Mucosa of stomach (tissue), 1 donor: ENCODE results near the gene ACTR1B.
"Not testable (repeated sequence)": the region's sequence is repeated elsewhere in the genome, so short reads cannot be mapped to it uniquely, and the experiment has no call there.

Experiments used
- H3K27me3 ChIP-seq: one replicate; pipeline ENCODE4 v1.7.0; 2013; ENCODE audit warnings: mild to moderate bottlenecking, low read length; ENCODE audit not compliant: control insufficient read depth, insufficient read depth
- H3K36me3 ChIP-seq: one replicate; pipeline ENCODE4 v1.7.0; 2013; ENCODE audit warnings: low read length; ENCODE audit not compliant: control insufficient read depth, insufficient read depth
- H3K4me1 ChIP-seq: one replicate; pipeline ENCODE4 v1.7.0; 2013; ENCODE audit warnings: mild to moderate bottlenecking, low read length; ENCODE audit not compliant: control insufficient read depth, insufficient read depth
- H3K4me3 ChIP-seq: one replicate; pipeline ENCODE4 v1.7.0; 2013; ENCODE audit warnings: low read length
- H3K9ac ChIP-seq: one replicate; pipeline ENCODE4 v1.7.0; 2013; ENCODE audit warnings: mild to moderate bottlenecking, low read length, moderate library complexity
- H3K9me3 ChIP-seq: one replicate; pipeline ENCODE4 v1.7.0; 2013; ENCODE audit warnings: mild to moderate bottlenecking, low read length, moderate library complexity; ENCODE audit not compliant: control insufficient read depth
- donor health status: Pancreatic carcinoma.

Gene ACTR1B

GRCh38 chr2:97663962-97664635 is at the start of gene ACTR1B:
ACTR1B (minus strand) TSS chr2:97664044; CDS start chr2:97663890, 154 bp downstream.
- Histone ChIP-seq H3K9ac (peak within 1 kb of the TSS; percentile 88), H3K4me3 (peak within 1 kb of the TSS; percentile 32), H3K27me3 (no peaks in the 10 kb centered on the region), H3K9me3 (no peaks in the 10 kb centered on the region), H3K4me1 (peaks cover 15% of the 10 kb centered on the region), H3K36me3 (no peaks in the 10 kb centered on the region)

- no peak overlapping the region for H3K9ac ChIP-seq
- no peak overlapping the region for H3K4me3 ChIP-seq
- H3K4me1 ChIP-seq: peaks cover 3% of the 10 kb centered on the region
- no peaks in the 10 kb centered on the region for H3K36me3 ChIP-seq
- no peaks in the 10 kb centered on the region for H3K9me3 ChIP-seq
- H3K27me3 ChIP-seq: peaks cover 4% of the 10 kb centered on the region
Measured at GRCh38 chr2:97712693-97713295, 49.0 kb upstream of the ACTR1B start.

DNA sequence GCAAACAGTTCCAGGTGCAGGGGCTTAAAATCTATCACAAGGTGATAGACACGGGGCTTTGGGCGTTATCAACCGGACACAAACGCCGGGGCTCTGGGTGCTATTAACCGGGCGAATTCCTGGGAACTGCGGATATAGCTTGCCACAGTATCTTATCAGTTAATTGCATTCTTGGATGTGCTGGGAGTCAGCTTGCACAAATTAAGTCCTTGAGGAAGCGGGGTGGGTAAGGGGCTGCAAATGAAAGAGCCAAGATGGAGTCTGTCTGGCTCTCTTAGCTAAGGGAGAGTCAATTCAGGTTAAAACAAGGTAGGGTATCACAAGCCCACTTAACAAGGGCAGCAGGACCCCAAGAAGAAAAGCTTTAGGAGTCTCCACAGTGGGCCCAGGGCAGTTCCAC is 48.3 kb upstream of the ACTR1B start:
- not testable (repeated sequence) for H3K4me1 ChIP-seq

DNA sequence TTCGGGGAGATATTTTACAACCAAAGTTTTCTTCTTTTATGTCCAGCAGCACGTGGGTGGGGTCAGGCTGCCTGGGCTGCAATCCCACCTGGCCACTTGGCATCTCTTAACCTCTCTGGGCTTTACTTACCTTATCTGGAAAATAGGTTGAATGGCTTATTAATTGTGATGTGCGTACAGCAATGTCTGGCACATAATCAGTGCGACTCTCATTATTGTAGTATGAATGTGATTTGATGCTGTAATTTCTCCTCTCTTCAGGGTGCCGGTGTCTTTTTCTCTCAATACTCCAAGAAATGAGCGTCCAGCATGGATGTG is 47.5 kb upstream of the ACTR1B start:
- H3K27me3 ChIP-seq: peaks cover 4% of the 10 kb centered on the region
- H3K4me3 ChIP-seq: no peak overlapping the region
- H3K4me1 ChIP-seq: peaks cover 10% of the 10 kb centered on the region
- H3K36me3 ChIP-seq: no peaks in the 10 kb centered on the region
- H3K9me3 ChIP-seq: no peaks in the 10 kb centered on the region
- H3K9ac ChIP-seq: no peak overlapping the region

More for the DNA sequence above, 48.3 kb upstream of the ACTR1B start:
- H3K36me3 ChIP-seq, H3K9ac ChIP-seq, H3K4me3 ChIP-seq, H3K27me3 ChIP-seq, H3K9me3 ChIP-seq: not testable (repeated sequence)

DNA sequence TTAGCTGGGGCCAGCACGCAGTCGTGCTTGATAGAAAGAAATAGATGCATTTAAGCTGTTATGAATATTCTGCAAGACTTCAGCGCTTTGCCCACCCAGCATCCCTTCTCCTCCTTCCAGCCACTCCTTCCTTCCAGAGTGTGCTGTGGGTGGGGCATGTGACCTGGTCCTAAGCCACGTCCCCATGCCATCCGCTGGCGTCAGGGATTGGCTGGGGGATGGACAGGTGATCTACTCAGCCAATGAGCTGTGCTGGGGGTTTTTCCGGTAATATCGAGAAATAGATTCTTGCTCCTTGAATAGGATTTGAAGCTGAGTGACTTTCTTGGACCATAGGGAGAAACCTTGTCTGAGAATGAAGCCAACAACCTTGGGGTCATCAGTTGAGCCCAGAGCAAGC is 44.8 kb upstream of the ACTR1B start:
- Histone ChIP-seq H3K4me3 (no peak overlapping the region), H3K36me3 (no peaks in the 10 kb centered on the region), H3K4me1 (peaks cover 10% of the 10 kb centered on the region), H3K27me3 (peaks cover 4% of the 10 kb centered on the region), H3K9ac (no peak overlapping the region), H3K9me3 (no peaks in the 10 kb centered on the region)

DNA sequence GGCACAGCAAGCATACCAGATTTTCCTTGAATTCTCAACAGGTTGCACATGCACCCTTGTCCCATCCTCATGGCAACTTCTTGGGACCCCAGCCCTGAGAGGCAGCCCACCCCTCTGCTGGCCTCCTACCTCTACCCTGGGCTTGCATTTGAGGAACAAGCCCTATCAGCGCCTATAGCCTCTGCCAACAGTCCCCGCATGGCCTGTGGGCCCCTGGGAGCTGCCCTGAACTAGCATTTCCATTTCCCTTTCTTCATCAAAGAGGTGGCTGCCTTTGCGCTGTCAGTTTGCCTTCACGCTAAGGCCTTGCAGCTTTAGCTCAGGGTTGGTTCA is 44.2 kb upstream of the ACTR1B start:
- H3K4me3 ChIP-seq: no peak overlapping the region
- peaks cover 10% of the 10 kb centered on the region for H3K4me1 ChIP-seq
- peaks cover 4% of the 10 kb centered on the region for H3K27me3 ChIP-seq
- H3K36me3 ChIP-seq: no peaks in the 10 kb centered on the region
- H3K9ac ChIP-seq: no peak overlapping the region
- no peaks in the 10 kb centered on the region for H3K9me3 ChIP-seq

DNA sequence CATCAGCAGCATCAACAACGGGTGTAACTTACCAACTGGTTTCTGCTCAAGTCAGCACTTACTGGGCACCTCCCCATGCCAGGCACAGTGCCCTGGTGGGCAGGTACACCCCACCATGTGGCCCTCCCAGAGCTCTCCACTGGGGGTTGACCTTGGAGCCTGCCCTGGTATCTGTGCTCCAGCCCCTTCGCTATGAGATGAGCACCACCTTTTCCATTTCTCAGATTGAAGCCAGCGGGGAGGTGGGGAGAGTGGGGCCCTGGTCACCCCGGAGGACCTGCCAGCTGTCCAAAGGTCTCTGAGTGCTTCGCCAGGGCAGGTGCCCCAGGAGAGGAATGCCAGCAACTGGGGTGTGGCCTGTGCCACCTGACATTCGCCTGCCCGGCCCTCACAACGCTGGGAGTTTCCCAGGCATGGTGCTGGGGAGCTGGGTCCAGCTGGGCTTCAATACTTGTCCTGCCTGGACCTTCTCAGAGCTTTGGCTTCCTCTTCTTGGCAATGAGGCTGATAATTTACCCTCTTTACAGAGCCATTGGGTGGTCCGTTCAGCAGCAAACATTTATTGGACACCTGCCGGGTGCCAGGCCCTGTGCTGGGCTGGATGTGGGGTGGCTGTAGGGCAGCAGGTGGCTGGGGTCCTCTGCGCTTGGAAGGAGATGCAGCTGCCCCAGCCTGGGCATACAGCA is 43.7 kb upstream of the ACTR1B start:
- Histone ChIP-seq H3K27me3 (peaks cover 4% of the 10 kb centered on the region), H3K4me1 (peaks cover 10% of the 10 kb centered on the region), H3K9ac (no peak overlapping the region), H3K9me3 (no peaks in the 10 kb centered on the region), H3K4me3 (no peak overlapping the region), H3K36me3 (no peaks in the 10 kb centered on the region)

- Histone ChIP-seq H3K4me1 (peaks cover 10% of the 10 kb centered on the region), H3K4me3 (no peak overlapping the region), H3K27me3 (peaks cover 4% of the 10 kb centered on the region), H3K9me3 (no peaks in the 10 kb centered on the region), H3K36me3 (no peaks in the 10 kb centered on the region), H3K9ac (no peak overlapping the region)
Measured at GRCh38 chr2:97706708-97707345, 43.0 kb upstream of the ACTR1B start.

- Histone ChIP-seq H3K36me3 (no peaks in the 10 kb centered on the region), H3K27me3 (peaks cover 4% of the 10 kb centered on the region), H3K9me3 (no peaks in the 10 kb centered on the region), H3K9ac (no peak overlapping the region), H3K4me1 (peaks cover 10% of the 10 kb centered on the region), H3K4me3 (no peak overlapping the region)
Measured at GRCh38 chr2:97706112-97706511, 42.3 kb upstream of the ACTR1B start.

GRCh38 chr2:97704989-97705388 is 41.1 kb upstream of the ACTR1B start:
- no peaks in the 10 kb centered on the region for H3K36me3 ChIP-seq
- H3K27me3 ChIP-seq: no peaks in the 10 kb centered on the region
- no peak overlapping the region for H3K9ac ChIP-seq
- no peak overlapping the region for H3K4me3 ChIP-seq
- no peaks in the 10 kb centered on the region for H3K9me3 ChIP-seq
- H3K4me1 ChIP-seq: peaks cover 10% of the 10 kb centered on the region

GRCh38 chr2:97703741-97704140 is 39.9 kb upstream of the ACTR1B start:
- H3K9ac ChIP-seq: no peak overlapping the region

GRCh38 chr2:97702731-97703470 is 39.1 kb upstream of the ACTR1B start:
- no peaks in the 10 kb centered on the region for H3K9me3 ChIP-seq
- no peaks in the 10 kb centered on the region for H3K36me3 ChIP-seq
- no peaks in the 10 kb centered on the region for H3K27me3 ChIP-seq
- peaks cover 9% of the 10 kb centered on the region for H3K4me1 ChIP-seq
- H3K4me3 ChIP-seq: no peak overlapping the region
- H3K9ac ChIP-seq: no peak overlapping the region

More at GRCh38 chr2:97703741-97704140, 39.9 kb upstream of the ACTR1B start:
- no peaks in the 10 kb centered on the region for H3K9me3 ChIP-seq
- peaks cover 10% of the 10 kb centered on the region for H3K4me1 ChIP-seq
- H3K4me3 ChIP-seq: no peak overlapping the region
- no peaks in the 10 kb centered on the region for H3K36me3 ChIP-seq
- no peaks in the 10 kb centered on the region for H3K27me3 ChIP-seq
